H1 (cell line): ENCODE data around the gene LLGL1. TPM values are rescaled to one million over a fixed set of nuclear protein-coding genes. Genes with fewer than 3 reads are reported as not detected.

Experiments
- CTCF ChIA-PET: fragments of 300-600 bp; sonication (Branson Sonifier 250); formaldehyde crosslinking; loops from one replicate; lab custom pipeline; 2021; ENCODE audit not compliant: partially characterized antibody; lab: Charles Lee
- POLR2A ChIA-PET: fragments of 300-600 bp; sonication (Branson Sonifier 250); formaldehyde crosslinking; loops from one replicate; lab custom pipeline; 2021; ENCODE audit warnings: inconsistent platforms; ENCODE audit not compliant: partially characterized antibody; lab: Charles Lee
- DNase-seq, 2 experiments: peaks; one replicate each; pipeline versions ENCODE4 v3.0.0 to v3.0.0-alpha.2; 2010 to 2022; ENCODE audit warnings: low spot score in 2 of 2, low read depth in 1 of 2, mixed read lengths in 1 of 2
- FAIRE-seq: peaks from 2 replicates; lab custom pipeline; 2011; peaks lifted over from hg19 to GRCh38; lab: Jason Lieb, UNC
- H2AFZ ChIP-seq: 2 replicates; pipeline ENCODE4 v1.8.1; 2012; ENCODE audit warnings: low read length, inconsistent platforms
- H2AK5ac ChIP-seq: 2 replicates; pipeline ENCODE4 v1.6.1; 2013; ENCODE audit warnings: low read depth, low read length
- H2BK120ac ChIP-seq: replicated peaks from 2 replicates; pipeline ENCODE3; 2013; ENCODE audit warnings: low read depth, low read length, inconsistent platforms
- H2BK12ac ChIP-seq: 2 replicates; pipeline ENCODE4 v1.6.1; 2013; ENCODE audit warnings: low read depth, low read length
- H2BK15ac ChIP-seq: 2 replicates; pipeline ENCODE4 v1.6.1; 2013; ENCODE audit warnings: low read length
- H2BK20ac ChIP-seq: 2 replicates; pipeline ENCODE4 v1.6.1; 2013; ENCODE audit warnings: low read length
- H2BK5ac ChIP-seq: 2 replicates; pipeline ENCODE4 v1.6.1; 2013; ENCODE audit warnings: low read depth, low read length
- H3K14ac ChIP-seq: 2 replicates; pipeline ENCODE4 v1.6.1; 2013; ENCODE audit warnings: inconsistent platforms; ENCODE audit not compliant: insufficient read length
- H3K18ac ChIP-seq: 2 replicates; pipeline ENCODE4 v1.6.1; 2013; ENCODE audit warnings: low read length; ENCODE audit errors: extremely low read depth
- H3K23ac ChIP-seq: 2 replicates; pipeline ENCODE4 v1.6.1; 2013; ENCODE audit warnings: inconsistent platforms; ENCODE audit not compliant: insufficient read length
- H3K23me2 ChIP-seq: 2 replicates; pipeline ENCODE4 v1.6.1; 2013; ENCODE audit warnings: low read depth, low read length
- H3K27ac ChIP-seq: 2 replicates; pipeline ENCODE4 v1.6.1; 2011; ENCODE audit warnings: low read depth, low read length, inconsistent platforms
- H3K27me3 ChIP-seq, 4 experiments: replicated peaks in 1 of 4; 1 replicate in 1 of 4; 2 replicates in 3 of 4; pipeline versions ENCODE4 v1.6.1 to v1.8.1; 2011 to 2013; ENCODE audit warnings: low read length in 3 of 4, mild to moderate bottlenecking in 3 of 4, inconsistent platforms in 2 of 4, mixed read lengths in 2 of 4, moderate library complexity in 1 of 4; ENCODE audit not compliant: control insufficient read depth in 3 of 4, insufficient read depth in 3 of 4; ENCODE audit errors: extremely low read depth in 1 of 4
- H3K36me3 ChIP-seq, 4 experiments: 2 replicates each; pipeline versions ENCODE4 v1.6.1 to v1.8.1; 2011 to 2013; ENCODE audit warnings: mild to moderate bottlenecking in 4 of 4, low read length in 3 of 4, moderate library complexity in 2 of 4, control low read depth in 1 of 4, inconsistent platforms in 1 of 4; ENCODE audit not compliant: insufficient read depth in 4 of 4, control insufficient read depth in 2 of 4
- H3K4ac ChIP-seq: replicated peaks from 2 replicates; pipeline ENCODE3; 2013; ENCODE audit warnings: low read length, low read depth, mixed read lengths, inconsistent platforms; ENCODE audit not compliant: insufficient read length
- H3K4me1 ChIP-seq, 4 experiments: replicated peaks in 1 of 4; 1 replicate in 1 of 4; 2 replicates in 3 of 4; pipeline versions ENCODE4 v1.6.1 to v1.8.1; 2011 to 2013; ENCODE audit warnings: low read length in 3 of 4, inconsistent platforms in 2 of 4, mixed read lengths in 1 of 4; ENCODE audit not compliant: insufficient read depth in 4 of 4, control insufficient read depth in 3 of 4
- H3K4me2 ChIP-seq, 2 experiments: 2 replicates each; pipeline versions ENCODE4 v1.6.1 to v1.8.1; 2011 to 2013; ENCODE audit warnings: low read depth in 2 of 2, low read length in 2 of 2, control low read depth in 1 of 2, inconsistent platforms in 1 of 2, mild to moderate bottlenecking in 1 of 2; ENCODE audit not compliant: insufficient read depth in 1 of 2
- H3K4me3 ChIP-seq, 4 experiments: fragments of 200-600, 300-600 bp in 1 of 4; sonication (generic), shearing (Covaris generic), sonication (Bioruptor Twin) in 1 of 4; 2 replicates each; pipeline versions ENCODE4 v1.5.1 to v1.8.1; 2011 to 2016; ENCODE audit warnings: low read length in 4 of 4, low read depth in 3 of 4, control low read depth in 2 of 4, inconsistent platforms in 2 of 4, mild to moderate bottlenecking in 2 of 4, mixed read lengths in 1 of 4, moderate library complexity in 1 of 4; ENCODE audit not compliant: insufficient read depth in 2 of 4; ENCODE audit errors: extremely low read depth in 1 of 4
- H3K56ac ChIP-seq: replicated peaks from 2 replicates; pipeline ENCODE3; 2013; ENCODE audit warnings: low read depth, mild to moderate bottlenecking, mixed read lengths, low read length, inconsistent platforms; ENCODE audit not compliant: insufficient read length
- H3K79me1 ChIP-seq: 2 replicates; pipeline ENCODE4 v1.6.1; 2013; ENCODE audit warnings: low read depth, low read length, control low read depth
- H3K79me2 ChIP-seq, 2 experiments: 2 replicates each; pipeline versions ENCODE4 v1.6.1 to v1.8.1; 2012 to 2013; ENCODE audit warnings: low read length in 2 of 2, mild to moderate bottlenecking in 2 of 2, inconsistent platforms in 1 of 2; ENCODE audit not compliant: insufficient read depth in 2 of 2, control insufficient read depth in 1 of 2
- H3K9ac ChIP-seq, 4 experiments: replicated peaks in 1 of 4; 1 replicate in 1 of 4; 2 replicates in 3 of 4; pipeline versions ENCODE4 v1.6.1 to v1.8.1; 2011 to 2013; ENCODE audit warnings: low read depth in 3 of 4, low read length in 3 of 4, control low read depth in 2 of 4, mild to moderate bottlenecking in 2 of 4, moderate library complexity in 2 of 4, inconsistent platforms in 1 of 4; ENCODE audit errors: extremely low read depth in 1 of 4
- H3K9me3 ChIP-seq, 2 experiments: 2 replicates each; pipeline versions ENCODE4 v1.6.1 to v1.8.1; 2012 to 2013; ENCODE audit warnings: mild to moderate bottlenecking in 2 of 2, moderate library complexity in 2 of 2, control low read depth in 1 of 2, inconsistent platforms in 1 of 2, low read depth in 1 of 2, low read length in 1 of 2, mixed read lengths in 1 of 2; ENCODE audit not compliant: insufficient read depth in 2 of 2
- H4K20me1 ChIP-seq, 2 experiments: replicated peaks in 1 of 2; 2 replicates each; pipeline versions ENCODE3 to v1.8.1; 2011 to 2013; ENCODE audit warnings: inconsistent platforms in 2 of 2, low read length in 2 of 2, mild to moderate bottlenecking in 1 of 2; ENCODE audit not compliant: insufficient read depth in 2 of 2, control insufficient read depth in 1 of 2
- H4K5ac ChIP-seq: 2 replicates; pipeline ENCODE4 v1.6.1; 2013; ENCODE audit warnings: low read length, low read depth, mixed read lengths, inconsistent platforms; ENCODE audit not compliant: insufficient read length
- H4K8ac ChIP-seq: 2 replicates; pipeline ENCODE4 v1.8.0; 2013; ENCODE audit warnings: mild to moderate bottlenecking, moderate library complexity, low read length, inconsistent platforms; ENCODE audit not compliant: insufficient read depth; ENCODE audit errors: extremely low read depth
- H4K91ac ChIP-seq: replicated peaks from 2 replicates; pipeline ENCODE3; 2013; ENCODE audit warnings: low read length, mixed read lengths, inconsistent platforms; ENCODE audit not compliant: insufficient read length
- BCL11A ChIP-seq, 2 experiments: IDR thresholded peaks; one replicate each; pipeline ENCODE4 v1.6.1; 2011; ENCODE audit warnings: low read depth in 2 of 2, low read length in 2 of 2, mild to moderate bottlenecking in 2 of 2
- NRF1 ChIP-seq: IDR thresholded peaks from 2 replicates; pipeline ENCODE4 v1.6.1; 2011; ENCODE audit warnings: mild to moderate bottlenecking, low read depth, low read length, improper control_type of control experiment
- SIX5 ChIP-seq: IDR thresholded peaks from 2 replicates; pipeline ENCODE4 v1.6.1; 2011; ENCODE audit warnings: mild to moderate bottlenecking, low read depth, low read length
- TBP ChIP-seq: IDR thresholded peaks from 2 replicates; pipeline ENCODE4 v1.6.1; 2011; ENCODE audit warnings: low read depth, low read length, improper control_type of control experiment
- TCF12 ChIP-seq: IDR thresholded peaks from 2 replicates; pipeline ENCODE4 v1.6.1; 2011; ENCODE audit warnings: low read depth, mild to moderate bottlenecking, low read length
- WGBS, 2 experiments: shearing (Covaris generic) in 1 of 2; methylation state at CpG; one replicate each; pipeline versions ENCODE4 v1.1.6 to v1.1.7; 2013 to 2015; ENCODE audit warnings: low lambda C conversion rate in 2 of 2, mixed read lengths in 2 of 2, inconsistent platforms in 1 of 2, low coverage in 1 of 2, missing lambda C conversion rate in 1 of 2; ENCODE audit not compliant: insufficient replicate concordance in 2 of 2, insufficient coverage in 1 of 2, insufficient read length in 1 of 2; ENCODE audit errors: extremely low coverage in 1 of 2, missing lambda C conversion rate in 1 of 2; 5-methylcytosine and 5-hydroxymethylcytosine counted together
- polyA plus RNA-seq, 7 experiments: library from polyadenylated mRNA; depleted of rRNA in 3 of 7; stranded (reverse) in 5 of 7; unstranded in 2 of 7; fragments of >200 nt in 5 of 7; fragments of 200-250 nt in 2 of 7; gene quantifications; 1 replicate in 5 of 7; 2 replicates in 1 of 7; 4 replicates in 1 of 7; pipeline versions ENCODE4 v1.2.1 to v1.2.3, GENCODE V29; 2011 to 2013; ENCODE audit warnings: missing spikeins in 2 of 7, mixed read lengths in 2 of 7
- total RNA-seq: library from RNA; stranded (reverse); fragmentation: NEBNext Ultra II Directional; extraction: Animal tissue kit (Norgen Biotek cat#: 25700); gene quantifications from 2 replicates; pipeline ENCODE4 v1.2.1, GENCODE V29; 2021

The LLGL1 gene
- total and polyA plus RNA-seq, 2 of the 8 experiments (the other 6 are each of a cell fraction or from before 2014, with no cell fraction given): 71.3 to 107 TPM

DNA sequence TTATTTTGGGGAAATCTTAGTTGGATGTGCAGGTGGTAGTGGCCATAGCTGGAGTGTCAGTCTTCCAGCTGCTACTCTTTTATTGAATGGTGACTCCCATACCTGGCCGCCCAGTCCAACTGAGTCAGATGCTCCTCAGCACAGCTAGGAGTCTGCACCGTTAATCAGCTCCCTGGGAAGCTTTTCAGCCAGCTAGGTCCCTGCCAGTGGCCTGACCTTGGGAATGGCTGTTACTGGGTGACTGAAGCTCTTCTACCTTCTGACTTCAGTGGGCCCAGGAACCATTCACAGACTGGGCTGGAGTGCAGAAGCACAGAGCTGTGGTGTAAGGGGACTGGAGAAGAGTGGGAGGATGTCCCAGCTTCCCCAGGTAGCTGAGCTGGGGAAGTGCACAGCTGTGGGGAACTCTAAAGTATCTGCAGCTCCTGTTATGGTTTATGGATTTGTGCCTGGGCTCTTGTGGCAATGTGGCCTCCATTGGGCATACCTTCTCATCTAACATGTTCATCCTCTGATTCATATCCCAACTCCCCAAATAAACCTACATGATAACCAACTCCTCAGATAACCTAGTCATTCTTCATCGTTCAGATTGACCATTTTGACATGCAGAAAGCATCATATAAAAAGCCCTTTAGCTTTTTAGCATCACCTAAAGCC is 27.8 kb upstream of the LLGL1 start:
- POLR2A ChIA-PET: interaction anchor here (0.9 to 4.4 kb wide), 3 partner anchors 13 to 124 kb away, joined by 3 to 34 read pairs (median 4); partner anchors contain the start of genes ALKBH5 and MIEF2
- Histone ChIP-seq H3K36me3 (peaks cover 11 to 39% (median 28%) of the 10 kb centered on the region in 4 experiments; a peak in 7 of 8 replicates), H3K9me3 (no peaks in the 10 kb centered on the region), H3K56ac (no peak overlapping the region), H3K4ac (no peak overlapping the region), H2BK5ac (no peak overlapping the region), H3K23ac (no peak overlapping the region), H3K9ac (no peak overlapping the region), H3K79me1 (peaks cover 30% of the 10 kb centered on the region), H3K27me3 (no peaks in the 10 kb centered on the region), H3K23me2 (no peaks in the 10 kb centered on the region), H2AK5ac (no peak overlapping the region), H3K27ac (no peak overlapping the region), H4K5ac (no peak overlapping the region), H2BK12ac (no peak overlapping the region), H3K18ac (no peak overlapping the region), H3K4me2 (no peak overlapping the region), H4K91ac (no peak overlapping the region), H3K4me3 (no peak overlapping the region), H3K14ac (no peak overlapping the region), H3K79me2 (peaks cover 8 to 76% of the 10 kb centered on the region in 2 experiments; a peak in 3 of 4 replicates), H4K20me1 (peaks cover 20 to 40% of the 10 kb centered on the region in 2 experiments), H3K4me1 (peaks cover 0 to 4% (median 1%) of the 10 kb centered on the region in 4 experiments; a peak in 3 of 7 replicates), H2BK120ac (no peak overlapping the region), H2BK20ac (no peak overlapping the region), H2BK15ac (no peak overlapping the region), H4K8ac (no peak overlapping the region), H2AFZ (no peak overlapping the region)
- 92% methylated on average over 3 of the region's 3 CpGs; no CpG with 5 or more reads in 1 of the 2 experiments for WGBS, 2 experiments
- FAIRE-seq (no peak), DNase-seq (no peak)
- no peak for TF ChIP-seq BCL11A (IDR thresholded peaks at IDR 0.05; ENCODE audit: low read depth in 2 of 2, low read length in 2 of 2)
- TF ChIP-seq SIX5: no peak
- TF ChIP-seq NRF1: no peak
- no peak for TF ChIP-seq TBP
- no peak for TF ChIP-seq TCF12
- CTCF ChIA-PET: interaction anchor here (0.6 to 9.0 kb wide), 10 partner anchors 7 to 927 kb away, joined by 3 to 99 read pairs (median 4); no protein-coding TSS in a partner anchor
